Peyer's patch (tissue), 4 donors: ENCODE measurements around the gene SNX8. TPM values are rescaled to one million over a fixed set of nuclear protein-coding genes. Genes with fewer than 3 reads are reported as not detected.
A peak's percentile ranks its signal among the peaks of the same experiment; 100 is the strongest.

Experiments
- DNase-seq, 3 donors: peaks; one replicate each; pipeline ENCODE4 v3.0.0-alpha.2; 2017 to 2019
- H3K27ac ChIP-seq, 4 donors: fragments of 200-600 bp; sonication (generic); one replicate each; pipeline ENCODE4 v1.5.1; 2016 to 2019
- H3K27me3 ChIP-seq, 2 donors: fragments of 200-600 bp; sonication (generic); one replicate each; pipeline ENCODE4 v1.5.1; 2019
- H3K36me3 ChIP-seq, 3 donors: fragments of 200-600 bp; sonication (generic); one replicate each; pipeline ENCODE4 v1.5.1; 2016 to 2019
- H3K4me1 ChIP-seq, 4 donors: fragments of 200-600 bp; sonication (generic); one replicate each; pipeline ENCODE4 v1.5.1; 2016 to 2019
- H3K4me3 ChIP-seq, 4 donors: fragments of 200-600 bp; sonication (generic); 1 replicate in 3 of 4; 2 replicates in 1 of 4; pipeline ENCODE4 v1.5.1; 2016 to 2019; ENCODE audit warnings: mild to moderate bottlenecking in 1 of 4
- H3K9me3 ChIP-seq, 4 donors: fragments of 200-600 bp; sonication (generic); one replicate each; pipeline ENCODE4 v1.5.1; 2016 to 2019; ENCODE audit warnings: mild to moderate bottlenecking in 1 of 4
- CTCF ChIP-seq, 6 experiments: fragments of 450-650 bp in 4 of 6; fragments of 200-600 bp in 2 of 6; sonication (generic) in 1 of 6; IDR thresholded peaks; one replicate each; pipeline ENCODE4 v1.5.1; 2017 to 2019; ENCODE audit warnings: antibody characterized with exemption in 6 of 6, mild to moderate bottlenecking in 3 of 6, moderate library complexity in 1 of 6
- POLR2A ChIP-seq, 2 donors: fragments of 450-650 bp; IDR thresholded peaks; one replicate each; pipeline ENCODE4 v1.5.1; 2017; ENCODE audit warnings: antibody characterized with exemption in 2 of 2, mild to moderate bottlenecking in 2 of 2, moderate library complexity in 2 of 2
- total RNA-seq, 4 donors: library from RNA; depleted of rRNA; stranded (reverse); fragments of >200 nt; gene quantifications; one replicate each; pipeline ENCODE4 v1.1.0, GENCODE V29; 2016

SNX8 gene
- total RNA-seq, 4 donors from 2014 or later: 10.5 to 38.8 (median 19.2) TPM

GRCh38 chr7:2357571-2357970 lies 43.3 kb upstream of the SNX8 start:
- H3K27me3 ChIP-seq: no peaks in the 10 kb centered on the region
- DNase-seq: no peak
- H3K36me3 ChIP-seq: peaks cover 0 to 29% (median 1%) of the 10 kb centered on the region in 3 donors

GRCh38 chr7:2357165-2357564 lies 42.9 kb upstream of the SNX8 start:
- TF ChIP-seq POLR2A (IDR thresholded peaks at IDR 0.05) (no peak), CTCF (IDR thresholded peaks at IDR 0.05) (no peak)
- Histone ChIP-seq H3K27me3 (no peaks in the 10 kb centered on the region), H3K4me1 (peaks cover 0 to 31% (median 15%) of the 10 kb centered on the region in 4 donors), H3K9me3 (no peaks in the 10 kb centered on the region), H3K4me3 (no peak overlapping the region), H3K36me3 (peaks cover 0 to 25% (median 0%) of the 10 kb centered on the region in 3 donors), H3K27ac (no peak overlapping the region)
- no peak for DNase-seq

More at GRCh38 chr7:2357571-2357970, 43.3 kb upstream of the SNX8 start:
- Histone ChIP-seq H3K4me1 (peaks cover 0 to 31% (median 15%) of the 10 kb centered on the region in 4 donors), H3K9me3 (no peaks in the 10 kb centered on the region), H3K4me3 (no peak overlapping the region), H3K27ac (no peak overlapping the region)
- TF ChIP-seq CTCF (IDR thresholded peaks at IDR 0.05): no peak
- TF ChIP-seq POLR2A (IDR thresholded peaks at IDR 0.05): no peak

GRCh38 chr7:2355705-2356008 lies 41.4 kb upstream of the SNX8 start:
- H3K27me3 ChIP-seq: no peaks in the 10 kb centered on the region
- H3K36me3 ChIP-seq: peaks cover 0 to 10% (median 0%) of the 10 kb centered on the region in 3 donors
- TF ChIP-seq POLR2A (IDR thresholded peaks at IDR 0.05) (no peak), CTCF (IDR thresholded peaks at IDR 0.05) (no peak)
- H3K4me1 ChIP-seq: peaks cover 0 to 31% (median 15%) of the 10 kb centered on the region in 4 donors
- peak overlapping the region; percentile 95 to 100 (median 98) for H3K4me3 ChIP-seq
- DNase-seq: no peak
- H3K9me3 ChIP-seq: no peaks in the 10 kb centered on the region
- H3K27ac ChIP-seq: peak overlapping the region in 2 of 4 donors; percentile 96 to 97

- H3K27me3 ChIP-seq: no peaks in the 10 kb centered on the region
- TF ChIP-seq CTCF (IDR thresholded peaks at IDR 0.05) (no peak), POLR2A (IDR thresholded peaks at IDR 0.05) (no peak)
- H3K9me3 ChIP-seq: no peaks in the 10 kb centered on the region
- peaks cover 0 to 8% (median 0%) of the 10 kb centered on the region in 3 donors for H3K36me3 ChIP-seq
- peaks cover 0 to 31% (median 15%) of the 10 kb centered on the region in 4 donors for H3K4me1 ChIP-seq
- peak overlapping the region; percentile 95 to 99 (median 96) for H3K27ac ChIP-seq
- H3K4me3 ChIP-seq: peak overlapping the region; percentile 95 to 100 (median 98)
- peak in 1 of 3 donors; percentile 56 for DNase-seq
These were observed 40.9 kb upstream of the SNX8 start for GRCh38 chr7:2354939-2355704.

GRCh38 chr7:2354186-2354938 lies 40.1 kb upstream of the SNX8 start, which contains the start of gene EIF3B:
TSS of gene EIF3B (plus strand) at chr7:2354827. CDS start at chr7:2354922, 95 bp downstream.
- H3K27me3 ChIP-seq: no peaks in the 10 kb centered on the region
- DNase-seq: peak; percentile 84 to 94 (median 91)
- H3K36me3 ChIP-seq: peaks cover 0 to 8% (median 0%) of the 10 kb centered on the region in 3 donors
- H3K9me3 ChIP-seq: no peaks in the 10 kb centered on the region
- peak within 1 kb of the TSS; percentile 95 to 100 (median 98) for H3K4me3 ChIP-seq
- no peak for TF ChIP-seq CTCF (IDR thresholded peaks at IDR 0.05)
- peak; percentile 37 to 65 for TF ChIP-seq POLR2A (IDR thresholded peaks at IDR 0.05)
- H3K4me1 ChIP-seq: peaks cover 0 to 31% (median 15%) of the 10 kb centered on the region in 4 donors
- H3K27ac ChIP-seq: peak within 1 kb of the TSS; percentile 95 to 99 (median 96)
